ENCODE measurements around the gene ITGA11.

Gene ITGA11

GRCh38 chr15:68307131-68307928, 124.6 kb downstream of the ITGA11 start:
- no peak for DNase-seq

GRCh38 chr15:68305420-68305871, 126.5 kb downstream of the ITGA11 start:
- DNase-seq = no peak

- no peak for DNase-seq
Observed at GRCh38 chr15:68304589-68305337, 127.2 kb downstream of the ITGA11 start.

GRCh38 chr15:68303560-68304436, 128.2 kb downstream of the ITGA11 start:
- DNase-seq = no peak

GRCh38 chr15:68303134-68303533, 128.8 kb downstream of the ITGA11 start:
- DNase-seq = no peak

- DNase-seq = no peak
Observed at GRCh38 chr15:68302729-68303128, 129.2 kb downstream of the ITGA11 start.

GRCh38 chr15:68301301-68301700, 130.7 kb downstream of the ITGA11 start:
- no peak for DNase-seq

- DNase-seq = no peak
Observed at GRCh38 chr15:68300115-68300940, 131.6 kb downstream of the ITGA11 start.

GRCh38 chr15:68299436-68299835, 132.5 kb downstream of the ITGA11 start:
- no peak for DNase-seq

- DNase-seq = no peak
Observed at GRCh38 chr15:68298882-68299381, 133.0 kb downstream of the ITGA11 start.

GRCh38 chr15:68298336-68298735, 133.6 kb downstream of the ITGA11 start:
- DNase-seq = no peak

- DNase-seq = no peak
Observed at GRCh38 chr15:68295014-68295805, 136.8 kb downstream of the ITGA11 start.

- no peak for DNase-seq
Observed at GRCh38 chr15:68292967-68293366, 139.0 kb downstream of the ITGA11 start.

GRCh38 chr15:68292157-68292781, 139.7 kb downstream of the ITGA11 start:
- DNase-seq = no peak

GRCh38 chr15:68290715-68291114, 141.2 kb downstream of the ITGA11 start:
- DNase-seq = no peak

GRCh38 chr15:68289621-68290352, 142.2 kb downstream of the ITGA11 start:
- no peak for DNase-seq

- no peak for DNase-seq
Observed at GRCh38 chr15:68289057-68289456, 142.9 kb downstream of the ITGA11 start.

GRCh38 chr15:68286256-68286655, 145.7 kb downstream of the ITGA11 start:
- DNase-seq = no peak

GRCh38 chr15:68285259-68285980, 146.5 kb downstream of the ITGA11 start:
- DNase-seq = no peak
